RWPE2 (cell line): ENCODE data around the gene MBD3.

ENCODE experiments used
- ATAC-seq: fragments of 200-7000 bp; cut with Tn5 transposase; 3 replicates; pipeline ENCODE4 v1.9.1; 2021; ENCODE audit warnings: low read depth
- DNase-seq: peaks from one replicate; pipeline ENCODE4 v3.0.0-alpha.2; 2020; ENCODE audit warnings: low spot score
- H3K27ac ChIP-seq: fragments of 450-650 bp; 2 replicates; pipeline ENCODE4 v1.5.1; 2017; ENCODE audit warnings: mild to moderate bottlenecking; ENCODE audit not compliant: poor library complexity, severe bottlenecking
- H3K27me3 ChIP-seq: fragments of 250-450 bp; sonication (Bioruptor Pico); 2 replicates; pipeline ENCODE4 v1.5.1; 2021; ENCODE audit warnings: mild to moderate bottlenecking, moderate library complexity; ENCODE audit not compliant: insufficient read depth, poor library complexity, severe bottlenecking
- H3K36me3 ChIP-seq: fragments of 250-450 bp; sonication (Bioruptor Pico); 2 replicates; pipeline ENCODE4 v1.5.1; 2020; ENCODE audit warnings: low read depth, mild to moderate bottlenecking, moderate library complexity
- H3K4me1 ChIP-seq: fragments of 250-450 bp; sonication (Bioruptor Pico); 2 replicates; pipeline ENCODE4 v1.5.1; 2021; ENCODE audit warnings: mild to moderate bottlenecking, moderate library complexity; ENCODE audit not compliant: insufficient read depth, poor library complexity, severe bottlenecking
- H3K4me3 ChIP-seq: fragments of 250-450 bp; sonication (Bioruptor Pico); 2 replicates; pipeline ENCODE4 v1.5.1; 2021; ENCODE audit warnings: mild to moderate bottlenecking, moderate library complexity; ENCODE audit not compliant: severe bottlenecking
- H3K9me3 ChIP-seq: fragments of 250-450 bp; sonication (Bioruptor Pico); 2 replicates; pipeline ENCODE4 v1.5.1; 2021; ENCODE audit warnings: mild to moderate bottlenecking, moderate library complexity; ENCODE audit not compliant: severe bottlenecking
- TF ChIP-seq, protein P1 (sequence below): fragments of 450-650 bp; IDR thresholded peaks from one replicate; pipeline ENCODE4 v1.5.1; 2017; ENCODE audit warnings: mild to moderate bottlenecking, moderate library complexity; ENCODE audit not compliant: poor library complexity, severe bottlenecking

The MBD3 gene

DNA sequence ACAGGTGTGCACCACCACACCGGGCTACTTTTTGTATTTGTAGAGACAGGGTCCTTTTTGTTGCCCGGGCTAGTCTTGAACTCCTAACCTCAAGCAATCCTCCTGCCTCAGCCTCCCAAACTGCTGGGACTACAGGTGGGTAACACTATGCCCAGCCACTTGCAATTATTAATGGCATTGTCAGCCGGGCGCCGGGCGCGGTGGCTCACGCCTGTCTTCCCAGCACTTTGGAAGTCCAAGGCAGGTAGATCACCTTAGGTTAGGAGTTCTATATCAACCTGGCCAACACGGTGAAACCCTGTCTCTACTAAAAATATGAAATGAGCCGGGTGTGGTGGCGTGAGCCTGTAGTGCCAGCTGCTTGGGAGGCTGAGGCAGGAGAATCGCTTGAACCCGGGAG is 21.8 kb downstream of the MBD3 start:
- Histone ChIP-seq H3K9me3 (no peaks in the 10 kb centered on the region), H3K4me1 (no peaks in the 10 kb centered on the region), H3K4me3 (no peak overlapping the region), H3K36me3 (no peaks in the 10 kb centered on the region), H3K27ac (no peak overlapping the region), H3K27me3 (no peaks in the 10 kb centered on the region)
- no peak for DNase-seq
- no peak for ATAC-seq
- TF ChIP-seq, protein P1, sequence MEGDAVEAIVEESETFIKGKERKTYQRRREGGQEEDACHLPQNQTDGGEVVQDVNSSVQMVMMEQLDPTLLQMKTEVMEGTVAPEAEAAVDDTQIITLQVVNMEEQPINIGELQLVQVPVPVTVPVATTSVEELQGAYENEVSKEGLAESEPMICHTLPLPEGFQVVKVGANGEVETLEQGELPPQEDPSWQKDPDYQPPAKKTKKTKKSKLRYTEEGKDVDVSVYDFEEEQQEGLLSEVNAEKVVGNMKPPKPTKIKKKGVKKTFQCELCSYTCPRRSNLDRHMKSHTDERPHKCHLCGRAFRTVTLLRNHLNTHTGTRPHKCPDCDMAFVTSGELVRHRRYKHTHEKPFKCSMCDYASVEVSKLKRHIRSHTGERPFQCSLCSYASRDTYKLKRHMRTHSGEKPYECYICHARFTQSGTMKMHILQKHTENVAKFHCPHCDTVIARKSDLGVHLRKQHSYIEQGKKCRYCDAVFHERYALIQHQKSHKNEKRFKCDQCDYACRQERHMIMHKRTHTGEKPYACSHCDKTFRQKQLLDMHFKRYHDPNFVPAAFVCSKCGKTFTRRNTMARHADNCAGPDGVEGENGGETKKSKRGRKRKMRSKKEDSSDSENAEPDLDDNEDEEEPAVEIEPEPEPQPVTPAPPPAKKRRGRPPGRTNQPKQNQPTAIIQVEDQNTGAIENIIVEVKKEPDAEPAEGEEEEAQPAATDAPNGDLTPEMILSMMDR, result no peak

DNA sequence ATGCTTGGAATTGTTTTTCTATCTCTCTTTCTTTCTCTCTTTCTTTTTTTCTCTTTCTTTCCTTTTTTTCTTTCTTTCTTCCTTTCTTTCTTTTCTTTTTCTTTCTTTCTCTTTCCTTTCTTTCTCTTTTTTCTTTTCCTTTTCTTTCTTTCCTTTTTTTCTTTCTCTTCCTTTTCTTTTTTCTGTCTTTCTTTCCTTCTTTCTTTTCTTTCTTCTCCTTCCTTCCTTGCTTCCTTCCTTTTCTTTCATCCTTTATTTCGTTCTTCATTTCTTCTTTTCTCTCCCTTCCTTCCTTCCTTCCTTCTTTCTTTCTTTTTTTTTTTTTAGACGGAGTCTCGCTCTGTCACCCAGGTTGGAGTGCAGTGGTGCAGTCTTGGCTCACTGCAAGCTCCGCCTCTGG is 22.7 kb downstream of the MBD3 start:
- DNase-seq (no peak), ATAC-seq (no peak)
- Histone ChIP-seq H3K27ac (no peak overlapping the region), H3K4me3 (no peak overlapping the region), H3K27me3 (no peaks in the 10 kb centered on the region), H3K9me3 (no peaks in the 10 kb centered on the region), H3K4me1 (no peaks in the 10 kb centered on the region), H3K36me3 (0 out of 2 replicates have a peak, but pooled peaks cover 2% of the 10 kb centered on the region)
- TF ChIP-seq, protein P1, result no peak

DNA sequence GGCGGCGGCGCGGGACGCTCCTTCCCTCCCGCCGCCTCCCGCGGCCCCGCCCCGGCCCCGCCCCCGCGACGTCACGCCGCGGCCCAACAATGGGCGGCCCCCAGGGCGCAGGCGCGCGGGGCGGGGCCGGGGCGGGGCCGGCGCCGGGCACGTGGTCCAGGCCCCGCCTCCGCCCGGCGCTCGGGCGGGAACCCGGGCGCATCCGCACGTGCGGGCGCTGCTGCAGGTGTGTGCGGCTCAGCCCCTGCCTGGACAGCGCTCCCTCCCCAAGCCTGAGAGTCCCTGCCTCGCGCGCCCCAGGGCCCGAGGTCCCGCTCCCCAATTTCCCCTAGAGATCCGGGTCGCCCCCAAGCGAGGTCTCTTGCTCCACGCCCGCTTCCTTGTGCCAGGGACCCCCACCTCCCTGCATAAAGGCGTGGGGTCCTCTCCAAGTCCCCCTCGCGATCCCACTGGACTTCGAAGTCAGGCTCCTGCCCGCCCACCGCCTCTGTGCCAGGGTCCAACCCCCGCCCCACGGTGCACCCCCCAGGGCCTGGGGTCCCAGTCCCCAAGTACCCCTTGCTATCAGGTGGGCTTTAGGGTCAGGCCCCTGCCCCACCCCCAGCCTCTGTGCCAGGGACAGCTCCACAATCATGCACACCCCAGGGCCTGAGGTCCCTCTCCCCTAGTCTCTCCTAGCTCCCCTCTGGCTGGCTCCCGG is 24.2 kb downstream of the MBD3 start, which contains the start of gene MEX3D:
MEX3D (minus strand) TSS at position 6 of the 700 bp plus-strand sequence. CDS start 267 bp downstream, outside the sequence.
- DNase-seq (no peak), ATAC-seq (peak; percentile 42; the same call in 2 of the 3 replicates)
- TF ChIP-seq, protein P1, result no peak
- no peaks in the 10 kb centered on the region for H3K4me1 ChIP-seq
- H3K27me3 ChIP-seq, result no peaks in the 10 kb centered on the region
- peak within 1 kb of the TSS; percentile 97 for H3K4me3 ChIP-seq
- H3K36me3 ChIP-seq, result 0 out of 2 replicates have a peak, but pooled peaks cover 5% of the 10 kb centered on the region
- peak within 1 kb of the TSS; percentile 57 for H3K27ac ChIP-seq
- no peaks in the 10 kb centered on the region for H3K9me3 ChIP-seq

DNA sequence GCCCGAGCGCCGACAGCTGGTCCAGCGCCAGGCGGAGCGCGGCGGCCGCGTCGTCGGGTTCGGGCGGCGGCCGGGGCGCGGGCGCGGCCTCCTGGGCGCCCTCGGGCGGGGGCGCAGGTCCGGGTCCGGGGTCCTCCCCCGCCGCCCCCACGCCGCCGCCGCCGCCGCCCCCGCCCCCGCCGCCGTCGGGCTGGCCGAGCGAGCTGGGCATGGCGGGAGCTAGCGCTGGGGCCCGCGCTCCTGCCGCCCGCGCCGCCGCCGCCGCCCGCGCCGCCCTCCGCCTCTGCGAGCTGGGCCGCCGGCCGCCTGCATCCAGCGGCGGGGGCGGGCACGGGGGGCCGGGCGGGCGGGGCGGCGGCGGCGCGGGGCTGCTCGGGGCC is 24.8 kb downstream of the MBD3 start:
- Histone ChIP-seq H3K27me3 (no peaks in the 10 kb centered on the region), H3K4me3 (peak overlapping the region; percentile 97), H3K4me1 (no peaks in the 10 kb centered on the region), H3K27ac (peak overlapping the region; percentile 57), H3K9me3 (no peaks in the 10 kb centered on the region), H3K36me3 (0 out of 2 replicates have a peak, but pooled peaks cover 5% of the 10 kb centered on the region)
- TF ChIP-seq, protein P1, result no peak
- no peak for DNase-seq
- ATAC-seq, result no peak
